ENCODE data around the gene NKAIN1.

NKAIN1 gene

DNA sequence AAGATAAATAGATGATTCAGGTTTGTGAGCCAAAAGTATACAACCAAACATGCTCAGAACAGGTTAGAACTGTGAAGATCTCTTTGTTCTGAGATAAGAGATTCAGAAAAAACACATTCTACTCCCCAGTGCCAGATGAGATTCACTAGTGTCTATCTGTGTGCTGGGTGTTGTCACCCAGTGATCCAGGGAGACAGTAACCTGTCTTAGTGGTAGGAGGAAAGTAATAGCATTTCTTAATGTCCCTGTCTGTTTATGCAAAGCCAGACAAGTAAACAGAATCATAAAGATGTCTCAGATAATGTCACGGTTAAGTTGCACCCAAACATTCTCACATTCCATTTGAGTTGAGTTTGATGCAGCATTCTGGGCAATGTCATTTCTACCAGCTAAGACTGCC is 18.9 kb upstream of the NKAIN1 start:
- POLR2A ChIA-PET = no interaction called here
- TF ChIP-seq FOXK2 (IDR thresholded peaks at IDR 0.05) = no peak
- TF ChIP-seq FOXM1 (IDR thresholded peaks at IDR 0.05; ENCODE audit: borderline replicate concordance) = no peak
- TF ChIP-seq BHLHE40 (IDR thresholded peaks at IDR 0.05; ENCODE audit: borderline replicate concordance) = no peak
- no peak for TF ChIP-seq TARDBP (IDR thresholded peaks at IDR 0.05)
- CTCF ChIA-PET = no interaction called here
- DNase-seq (ENCODE audit: extremely low spot score) = no peak

DNA sequence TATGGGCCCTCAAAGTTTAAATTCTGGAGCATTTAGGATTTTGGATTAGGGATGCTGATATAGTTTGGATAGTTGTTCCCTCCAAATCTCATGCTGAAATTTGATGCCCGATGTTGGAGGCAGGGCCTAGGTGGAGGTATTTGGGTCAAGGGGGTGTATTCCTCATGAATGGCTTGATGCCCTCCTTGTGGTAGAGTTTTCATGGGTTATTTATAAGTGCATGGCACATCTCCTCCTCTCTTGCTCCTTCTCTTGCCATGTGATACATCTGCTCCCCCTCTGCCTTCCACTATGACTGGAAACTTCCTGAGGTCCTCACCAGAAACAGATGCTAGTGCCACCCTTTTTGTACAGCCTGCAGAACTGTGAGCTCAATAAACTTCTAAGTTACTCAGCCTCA is 17.5 kb upstream of the NKAIN1 start:
- ChIA-PET CTCF (no interaction called here), POLR2A (no interaction called here)
- DNase-seq (ENCODE audit: extremely low spot score) = no peak
- TF ChIP-seq SP1 (IDR thresholded peaks at IDR 0.05) (no peak), TARDBP (IDR thresholded peaks at IDR 0.05) (no peak), CTBP1 (IDR thresholded peaks at IDR 0.05; ENCODE audit: borderline replicate concordance) (no peak), L3MBTL2 (conservative IDR thresholded peaks at IDR 0.05) (no peak), FOXM1 (IDR thresholded peaks at IDR 0.05; ENCODE audit: borderline replicate concordance) (no peak), HDGF (IDR thresholded peaks at IDR 0.05; ENCODE audit: borderline replicate concordance) (no peak), LEF1 (IDR thresholded peaks at IDR 0.05; ENCODE audit: borderline replicate concordance) (no peak), ELF4 (IDR thresholded peaks at IDR 0.05) (no peak), FOXA1 (IDR thresholded peaks at IDR 0.05) (no peak), SUZ12 (IDR thresholded peaks at IDR 0.05) (no peak)
- TF ChIP-seq, protein P1, sequence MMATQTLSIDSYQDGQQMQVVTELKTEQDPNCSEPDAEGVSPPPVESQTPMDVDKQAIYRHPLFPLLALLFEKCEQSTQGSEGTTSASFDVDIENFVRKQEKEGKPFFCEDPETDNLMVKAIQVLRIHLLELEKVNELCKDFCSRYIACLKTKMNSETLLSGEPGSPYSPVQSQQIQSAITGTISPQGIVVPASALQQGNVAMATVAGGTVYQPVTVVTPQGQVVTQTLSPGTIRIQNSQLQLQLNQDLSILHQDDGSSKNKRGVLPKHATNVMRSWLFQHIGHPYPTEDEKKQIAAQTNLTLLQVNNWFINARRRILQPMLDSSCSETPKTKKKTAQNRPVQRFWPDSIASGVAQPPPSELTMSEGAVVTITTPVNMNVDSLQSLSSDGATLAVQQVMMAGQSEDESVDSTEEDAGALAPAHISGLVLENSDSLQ (IDR thresholded peaks at IDR 0.05) = no peak

DNA sequence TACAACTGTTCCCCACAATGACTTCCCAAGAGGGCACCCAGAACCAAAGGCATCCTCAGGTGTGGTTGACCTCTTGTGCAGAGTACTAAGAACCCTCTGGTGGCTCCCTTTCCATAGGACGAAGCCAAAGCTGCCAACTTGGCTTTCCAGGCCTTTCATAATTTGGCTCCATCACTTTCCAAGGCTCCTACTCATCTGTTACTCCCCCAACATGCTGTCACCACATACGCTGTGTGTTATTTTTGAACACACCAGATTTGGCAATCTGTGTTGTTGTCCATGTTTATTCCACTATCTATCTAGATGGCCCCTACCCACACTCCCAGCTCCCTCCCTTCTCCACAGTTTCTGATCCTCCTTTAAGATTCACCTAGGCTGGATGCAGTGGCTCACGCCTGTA is 10.2 kb upstream of the NKAIN1 start:
- ChIA-PET POLR2A (no interaction called here), CTCF (no interaction called here)
- TF ChIP-seq SP1 (IDR thresholded peaks at IDR 0.05) (no peak), ZNF384 (IDR thresholded peaks at IDR 0.05) (no peak), LEF1 (IDR thresholded peaks at IDR 0.05; ENCODE audit: borderline replicate concordance) (no peak), NFRKB (IDR thresholded peaks at IDR 0.05) (no peak), BHLHE40 (IDR thresholded peaks at IDR 0.05; ENCODE audit: borderline replicate concordance) (no peak), CTBP1 (IDR thresholded peaks at IDR 0.05; ENCODE audit: borderline replicate concordance) (no peak), SUZ12 (IDR thresholded peaks at IDR 0.05) (no peak), TARDBP (IDR thresholded peaks at IDR 0.05) (no peak), FOXA1 (IDR thresholded peaks at IDR 0.05) (no peak), FOXK2 (IDR thresholded peaks at IDR 0.05) (no peak), ARNT (IDR thresholded peaks at IDR 0.05) (no peak)
- TF ChIP-seq, protein P1 (IDR thresholded peaks at IDR 0.05) = no peak

DNA sequence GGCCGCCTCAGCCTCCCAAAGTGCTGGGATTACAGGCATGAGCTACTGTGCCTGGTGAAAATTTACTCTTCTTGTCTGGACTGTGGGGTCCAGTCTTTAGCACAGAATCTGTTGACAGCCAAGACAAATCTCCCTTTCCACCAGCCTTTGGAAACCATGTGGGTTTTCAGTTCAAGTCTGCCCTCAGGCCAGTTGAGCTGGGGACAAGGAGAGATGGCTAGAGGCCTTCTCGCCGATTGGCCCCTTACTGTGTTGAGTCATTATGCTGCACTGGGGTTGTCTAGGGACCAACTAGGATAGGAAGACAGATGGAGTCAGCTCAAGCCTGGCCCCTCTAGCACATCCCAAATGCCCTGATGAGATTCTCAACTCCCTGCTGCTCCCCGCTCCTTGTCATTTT is 8.6 kb upstream of the NKAIN1 start:
- CTCF ChIA-PET = no interaction called here
- DNase-seq (ENCODE audit: extremely low spot score) = no peak

More for the DNA sequence above, 10.2 kb upstream of the NKAIN1 start:
- DNase-seq (ENCODE audit: extremely low spot score) = no peak

DNA sequence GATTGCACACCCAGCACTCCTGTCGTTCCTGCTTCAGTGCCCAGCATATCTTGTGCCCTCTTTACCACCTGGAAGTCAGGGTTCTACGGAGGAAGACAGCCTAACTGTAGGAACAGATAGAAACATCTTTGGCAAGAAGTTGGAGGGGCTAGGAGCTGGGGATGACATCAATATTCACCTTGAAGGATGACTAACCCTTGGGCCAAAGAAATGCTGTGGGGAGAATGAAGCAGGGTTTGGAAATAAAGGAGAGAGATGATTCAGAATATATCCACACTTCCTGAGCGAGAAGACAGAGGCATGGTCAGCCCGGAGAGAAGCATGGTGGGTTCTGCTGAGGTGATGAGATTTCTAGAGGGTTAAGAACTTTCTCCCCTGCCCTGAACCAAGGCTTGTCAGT is 4.6 kb upstream of the NKAIN1 start:
- POLR2A ChIA-PET = no interaction called here
- TF ChIP-seq LEF1 (IDR thresholded peaks at IDR 0.05; ENCODE audit: borderline replicate concordance) (no peak), BHLHE40 (IDR thresholded peaks at IDR 0.05; ENCODE audit: borderline replicate concordance) (no peak), ZNF384 (IDR thresholded peaks at IDR 0.05) (no peak), FOXK2 (IDR thresholded peaks at IDR 0.05) (no peak), NFRKB (IDR thresholded peaks at IDR 0.05) (no peak), L3MBTL2 (conservative IDR thresholded peaks at IDR 0.05) (no peak), SUZ12 (IDR thresholded peaks at IDR 0.05) (no peak), TARDBP (IDR thresholded peaks at IDR 0.05) (no peak)

More for the DNA sequence above, 8.6 kb upstream of the NKAIN1 start:
- POLR2A ChIA-PET = no interaction called here
- TF ChIP-seq SP1 (IDR thresholded peaks at IDR 0.05) (no peak), NFRKB (IDR thresholded peaks at IDR 0.05) (no peak), BHLHE40 (IDR thresholded peaks at IDR 0.05; ENCODE audit: borderline replicate concordance) (no peak), FOXM1 (IDR thresholded peaks at IDR 0.05; ENCODE audit: borderline replicate concordance) (no peak), FOXK2 (IDR thresholded peaks at IDR 0.05) (no peak), HDGF (IDR thresholded peaks at IDR 0.05; ENCODE audit: borderline replicate concordance) (no peak), CTBP1 (IDR thresholded peaks at IDR 0.05; ENCODE audit: borderline replicate concordance) (no peak), ZNF384 (IDR thresholded peaks at IDR 0.05) (no peak), FOXA1 (IDR thresholded peaks at IDR 0.05) (no peak), SUZ12 (IDR thresholded peaks at IDR 0.05) (no peak), L3MBTL2 (conservative IDR thresholded peaks at IDR 0.05) (no peak), LEF1 (IDR thresholded peaks at IDR 0.05; ENCODE audit: borderline replicate concordance) (no peak), TARDBP (IDR thresholded peaks at IDR 0.05) (no peak), ARNT (IDR thresholded peaks at IDR 0.05) (no peak), ELF4 (IDR thresholded peaks at IDR 0.05) (no peak)
- TF ChIP-seq, protein P1 (IDR thresholded peaks at IDR 0.05) = no peak

DNA sequence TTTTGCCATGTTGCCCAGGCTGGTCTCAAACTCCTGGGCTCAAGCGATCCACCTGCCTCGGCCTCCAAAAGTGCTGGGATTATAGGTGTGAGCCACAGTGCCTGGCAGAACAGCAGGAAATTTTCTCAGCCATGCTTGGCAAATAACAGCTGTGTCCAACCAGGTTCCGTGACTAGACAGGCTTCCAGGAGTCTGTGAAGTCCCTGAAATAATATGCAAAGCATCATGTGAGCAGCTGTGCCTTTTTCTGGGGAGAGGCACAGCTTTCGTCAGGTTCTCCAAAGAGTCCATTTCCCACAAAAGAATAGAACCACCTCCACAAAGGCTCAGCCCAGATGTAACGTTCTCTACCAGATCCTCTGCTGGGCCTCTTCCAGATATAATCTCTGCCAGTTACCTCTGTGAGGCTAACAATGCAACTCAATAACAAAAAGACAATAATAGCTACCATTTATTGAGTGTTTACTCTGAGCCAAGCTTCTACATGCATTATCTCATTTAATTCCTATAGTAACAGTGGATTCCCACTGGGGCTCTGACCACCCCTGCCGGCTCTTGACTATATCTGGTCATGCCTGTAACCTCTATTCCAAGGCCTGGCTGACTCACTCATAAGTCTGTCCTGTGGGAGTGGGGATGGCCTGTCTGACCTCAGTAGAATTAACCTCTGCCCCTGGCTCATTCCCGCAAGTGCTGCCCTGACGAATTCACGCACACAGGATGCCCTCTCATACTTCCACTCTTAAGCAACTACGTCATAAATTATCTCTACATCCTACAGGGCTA is 4.0 kb upstream of the NKAIN1 start:
- POLR2A ChIA-PET = no interaction called here
- TF ChIP-seq FOXA1 (IDR thresholded peaks at IDR 0.05) = no peak
- TF ChIP-seq, protein P1 (IDR thresholded peaks at IDR 0.05) = no peak
- TF ChIP-seq ARNT (IDR thresholded peaks at IDR 0.05) = no peak
- no peak for TF ChIP-seq SUZ12 (IDR thresholded peaks at IDR 0.05)
- TF ChIP-seq FOXK2 (IDR thresholded peaks at IDR 0.05) = no peak
- no peak for TF ChIP-seq CTBP1 (IDR thresholded peaks at IDR 0.05; ENCODE audit: borderline replicate concordance)
- TF ChIP-seq ZNF384 (IDR thresholded peaks at IDR 0.05) = no peak
- TF ChIP-seq SP1 (IDR thresholded peaks at IDR 0.05) = no peak
- TF ChIP-seq NFRKB (IDR thresholded peaks at IDR 0.05) = no peak
- no peak for TF ChIP-seq ELF4 (IDR thresholded peaks at IDR 0.05)
- CTCF ChIA-PET = interaction anchor here (0.8 to 1.1 kb wide), 3 partner anchors 15 to 59 kb away, joined by 3 to 4 read pairs (median 4); no protein-coding TSS in a partner anchor
- DNase-seq (ENCODE audit: extremely low spot score) = no peak

More for the DNA sequence above, 4.6 kb upstream of the NKAIN1 start:
- CTCF ChIA-PET = interaction anchor here (1.1 kb wide), 1 partner anchor 16 kb away, joined by 4 read pairs; no protein-coding TSS in a partner anchor
- no peak for DNase-seq (ENCODE audit: extremely low spot score)

Data from HEK293T (cell line).